ENCODE results near the gene PCGF1.

DNA sequence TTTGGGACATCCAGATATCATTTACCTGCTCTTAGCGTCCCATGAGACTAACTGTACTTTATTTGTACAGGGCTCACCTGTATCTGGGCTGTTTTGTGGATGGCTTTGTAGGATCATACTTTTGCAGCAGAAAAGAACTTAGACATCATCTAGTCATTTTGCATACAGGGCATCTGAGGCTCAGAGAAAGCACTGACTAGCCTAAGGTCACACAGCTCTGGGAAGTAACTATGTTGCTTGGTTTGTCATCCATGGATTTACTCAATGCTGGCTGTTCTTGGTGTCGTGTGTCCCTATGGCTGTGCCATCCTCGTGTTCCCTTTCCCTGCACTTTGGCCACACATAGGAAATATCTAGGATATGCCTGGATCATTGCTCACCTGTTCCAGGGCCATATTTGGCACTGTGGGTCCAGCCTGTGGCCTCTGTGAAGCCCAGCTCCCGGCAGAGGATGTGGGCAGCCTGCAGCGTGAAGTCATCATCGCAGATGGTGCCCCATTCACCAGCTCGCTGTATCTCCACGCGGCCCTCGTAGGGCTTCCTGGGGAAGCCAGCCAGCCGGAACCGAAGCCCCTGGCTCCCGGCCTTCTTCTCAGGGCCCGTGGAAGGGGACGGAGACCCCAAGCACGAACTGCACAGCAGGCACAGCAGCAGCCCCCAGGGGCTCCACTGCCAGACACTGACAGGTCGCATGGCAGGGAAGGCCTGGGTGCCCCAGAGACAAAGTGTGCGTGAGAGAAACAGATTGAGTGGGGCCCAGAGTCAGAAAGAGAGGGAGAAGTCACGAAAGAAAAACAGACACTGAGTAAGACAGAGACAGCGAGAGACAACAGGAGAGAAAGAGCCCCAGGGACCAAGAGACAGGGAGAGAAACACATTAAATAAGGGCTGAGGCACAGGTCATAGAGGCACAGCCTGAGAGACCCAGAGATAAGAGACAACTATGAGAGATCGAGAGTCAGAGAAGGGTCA is 44.7 kb upstream of the PCGF1 start:
- TF ChIP-seq, protein P1, sequence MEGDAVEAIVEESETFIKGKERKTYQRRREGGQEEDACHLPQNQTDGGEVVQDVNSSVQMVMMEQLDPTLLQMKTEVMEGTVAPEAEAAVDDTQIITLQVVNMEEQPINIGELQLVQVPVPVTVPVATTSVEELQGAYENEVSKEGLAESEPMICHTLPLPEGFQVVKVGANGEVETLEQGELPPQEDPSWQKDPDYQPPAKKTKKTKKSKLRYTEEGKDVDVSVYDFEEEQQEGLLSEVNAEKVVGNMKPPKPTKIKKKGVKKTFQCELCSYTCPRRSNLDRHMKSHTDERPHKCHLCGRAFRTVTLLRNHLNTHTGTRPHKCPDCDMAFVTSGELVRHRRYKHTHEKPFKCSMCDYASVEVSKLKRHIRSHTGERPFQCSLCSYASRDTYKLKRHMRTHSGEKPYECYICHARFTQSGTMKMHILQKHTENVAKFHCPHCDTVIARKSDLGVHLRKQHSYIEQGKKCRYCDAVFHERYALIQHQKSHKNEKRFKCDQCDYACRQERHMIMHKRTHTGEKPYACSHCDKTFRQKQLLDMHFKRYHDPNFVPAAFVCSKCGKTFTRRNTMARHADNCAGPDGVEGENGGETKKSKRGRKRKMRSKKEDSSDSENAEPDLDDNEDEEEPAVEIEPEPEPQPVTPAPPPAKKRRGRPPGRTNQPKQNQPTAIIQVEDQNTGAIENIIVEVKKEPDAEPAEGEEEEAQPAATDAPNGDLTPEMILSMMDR (IDR thresholded peaks at IDR 0.05) = no peak
- no peak for TF ChIP-seq POLR2A (IDR thresholded peaks at IDR 0.05)
